ENCODE measurements around the gene SAP25.

GRCh38 chr7:100567031-100567730, 6.5 kb downstream of the SAP25 start:
- no peak for TF ChIP-seq CTCF (IDR thresholded peaks at IDR 0.05; ENCODE audit: low read depth, low read length)
- no peak for TF ChIP-seq EZH2phosphoT487 (IDR thresholded peaks at IDR 0.05; ENCODE audit: low read depth)
